PC-3 (cell line): Measurements from ENCODE around the gene NEAT1. TPM values are rescaled to one million over a fixed set of nuclear protein-coding genes. Genes with fewer than 3 reads are reported as not detected.

Source experiments
- ATAC-seq: fragments of 200-7000 bp; cut with Tn5 transposase; 2 replicates; pipeline ENCODE4 v1.9.1; 2020; ENCODE audit warnings: mild to moderate bottlenecking, moderate library complexity
- BruUV-seq: library from RNA; stranded (reverse); fragments of 400-500 nt; replicated peaks from 2 replicates; lab custom pipeline; 2021; lab: Mats Ljungman, UMichigan
- CTCF ChIA-PET: fragments of 300-600 bp; sonication (Branson Sonifier 250); formaldehyde crosslinking; loops from one replicate; lab custom pipeline; 2022; ENCODE audit warnings: antibody characterized with exemption; lab: Charles Lee
- POLR2A ChIA-PET: fragments of 300-600 bp; sonication (Branson Sonifier 250); formaldehyde crosslinking; loops from one replicate; lab custom pipeline; 2022; ENCODE audit warnings: antibody characterized with exemption; ENCODE audit not compliant: unreplicated experiment; lab: Charles Lee
- DNase-seq: peaks from one replicate; pipeline ENCODE4 v3.0.0-alpha.2; 2015
- H2AFZ ChIP-seq: fragments of 300-600 bp; sonication (generic); 2 replicates; pipeline ENCODE4 v1.6.0; 2016; ENCODE audit warnings: antibody characterized with exemption, low read length
- H3F3A ChIP-seq: fragments of 300-600 bp; sonication (generic); one replicate; pipeline ENCODE4 v1.6.0; 2017; ENCODE audit warnings: antibody characterized with exemption, low read length, control low read depth, mild to moderate bottlenecking; ENCODE audit not compliant: unreplicated experiment
- H3K27ac ChIP-seq: fragments of 300-600 bp; sonication (generic); 2 replicates; pipeline ENCODE4 v1.5.1; 2016; ENCODE audit warnings: mild to moderate bottlenecking, low read length
- H3K27me3 ChIP-seq: fragments of 300-600 bp; sonication (generic); 2 replicates; pipeline ENCODE4 v1.6.1; 2016; ENCODE audit warnings: low read length, mixed read lengths
- H3K36me3 ChIP-seq: fragments of 300-600 bp; sonication (generic); 2 replicates; pipeline ENCODE4 v1.6.1; 2016; ENCODE audit warnings: low read depth, mixed run types, low read length, mixed read lengths
- H3K4me1 ChIP-seq: fragments of 300-600 bp; sonication (generic); 2 replicates; pipeline ENCODE4 v1.5.1; 2016; ENCODE audit warnings: low read length; ENCODE audit not compliant: insufficient read depth
- H3K4me2 ChIP-seq: fragments of 300-600 bp; sonication (generic); 2 replicates; pipeline ENCODE4 v1.6.0; 2016; ENCODE audit warnings: low read length
- H3K4me3 ChIP-seq: fragments of 300-600 bp; sonication (generic); 2 replicates; pipeline ENCODE4 v1.5.1; 2016; ENCODE audit warnings: mild to moderate bottlenecking, low read length, mixed read lengths
- H3K79me2 ChIP-seq: fragments of 300-600 bp; sonication (generic); 2 replicates; pipeline ENCODE4 v1.6.1; 2017; ENCODE audit warnings: low read length, mixed read lengths
- H3K9ac ChIP-seq: fragments of 300-600 bp; sonication (generic); 2 replicates; pipeline ENCODE4 v1.6.0; 2016; ENCODE audit warnings: mild to moderate bottlenecking, low read length
- H3K9me2 ChIP-seq: fragments of 300-600 bp; sonication (generic); replicated peaks from 2 replicates; pipeline ENCODE4 v1.6.1; 2016; ENCODE audit warnings: mixed run types, low read length, mixed read lengths
- H3K9me3 ChIP-seq: fragments of 300-600 bp; sonication (generic); 2 replicates; pipeline ENCODE4 v1.6.1; 2016; ENCODE audit warnings: low read length, mixed read lengths
- H4K20me1 ChIP-seq: fragments of 300-600 bp; sonication (generic); 2 replicates; pipeline ENCODE4 v1.6.1; 2016; ENCODE audit warnings: low read length, mixed read lengths
- CTCF ChIP-seq: fragments of 300-600 bp; sonication (generic); conservative IDR thresholded peaks from 2 replicates; pipeline ENCODE4 v1.5.1; 2017; ENCODE audit warnings: antibody characterized with exemption, low read depth, mild to moderate bottlenecking, low read length
- EZH2 ChIP-seq: fragments of 300-600 bp; sonication (generic); IDR thresholded peaks from one replicate; pipeline ENCODE4 v1.6.1; 2017; ENCODE audit warnings: antibody characterized with exemption, mild to moderate bottlenecking, low read length; ENCODE audit not compliant: unreplicated experiment
- EZH2phosphoT487 ChIP-seq: fragments of 300-600 bp; sonication (generic); IDR thresholded peaks from 2 replicates; pipeline ENCODE4 v1.6.1; 2018; ENCODE audit warnings: mild to moderate bottlenecking, antibody characterized with exemption, low read length, borderline replicate concordance
- intact Hi-C: fragments of 100-400 bp; cut with micrococcal nuclease; formaldehyde crosslinking; loops from 2 replicates; pipeline ENCODE4 v1.9.0; 2023
- total RNA-seq: library from RNA; depleted of rRNA; stranded (reverse); fragments of >200 nt; gene quantifications from 2 replicates; pipeline ENCODE4 v1.2.3, GENCODE V29; 2014

The NEAT1 gene
- total RNA-seq, 1 experiment from 2014 or later, result 47.9 TPM

- TF ChIP-seq CTCF, result no peak
- TF ChIP-seq EZH2, result no peak
- TF ChIP-seq EZH2phosphoT487, result no peak; the same call in none of the 2 replicates
- DNase-seq (peak; percentile 98), ATAC-seq (peak; percentile 25)
- peak overlapping the region; percentile 41 for H3K4me3 ChIP-seq
- intact Hi-C loops, result no loop called here
- peaks cover 11% of the 10 kb centered on the region for H3K36me3 ChIP-seq
- H3F3A ChIP-seq, result peaks cover 15% of the 10 kb centered on the region
- H4K20me1 ChIP-seq, result peaks cover 12% of the 10 kb centered on the region
- H2AFZ ChIP-seq, result no peak overlapping the region
- H3K9me3 ChIP-seq, result no peaks in the 10 kb centered on the region
- POLR2A ChIA-PET, result interaction anchor here (0.6 to 1.9 kb wide), 3 partner anchors 48 to 86 kb away, joined by 3 to 5 read pairs (median 5); partner anchors contain the start of gene MALAT1
- CTCF ChIA-PET, result interaction anchor here (0.6 to 1.0 kb wide), 4 partner anchors 14 to 80 kb away, joined by 3 to 15 read pairs (median 4); partner anchors contain the start of gene MALAT1
- H3K27me3 ChIP-seq, result no peaks in the 10 kb centered on the region
- peaks cover 32% of the 10 kb centered on the region for H3K79me2 ChIP-seq
- peak overlapping the region; percentile 75 for H3K4me2 ChIP-seq
- H3K4me1 ChIP-seq, result peaks cover 53% of the 10 kb centered on the region
- BruUV-seq, result no TSS peak
- H3K9me2 ChIP-seq, result no peaks in the 10 kb centered on the region
- H3K9ac ChIP-seq, result peak overlapping the region; percentile 92
- peak overlapping the region; percentile 99 for H3K27ac ChIP-seq
Measured at GRCh38 chr11:65418681-65419459, 3.7 kb upstream of the NEAT1 start.

- CTCF ChIA-PET, result interaction anchor here (0.6 to 1.0 kb wide), 2 partner anchors 50 kb away, joined by 3 to 15 read pairs; no protein-coding TSS in a partner anchor
- H3K9me3 ChIP-seq, result no peaks in the 10 kb centered on the region
- DNase-seq (no peak), ATAC-seq (no peak)
- H3K79me2 ChIP-seq, result peaks cover 37% of the 10 kb centered on the region
- no peaks in the 10 kb centered on the region for H3K9me2 ChIP-seq
- TF ChIP-seq EZH2phosphoT487 (no peak), EZH2 (no peak), CTCF (no peak)
- H3K36me3 ChIP-seq, result peaks cover 16% of the 10 kb centered on the region
- peak overlapping the region; percentile 75 for H3K4me2 ChIP-seq
- peak overlapping the region; percentile 41 for H3K4me3 ChIP-seq
- POLR2A ChIA-PET, result interaction anchor here (0.6 to 1.9 kb wide), 6 partner anchors 10 to 87 kb away, joined by 3 to 5 read pairs (median 4); partner anchors contain the start of gene MALAT1
- H3K27ac ChIP-seq, result peak overlapping the region; percentile 99
- H3K9ac ChIP-seq, result peak overlapping the region; percentile 92
- H3F3A ChIP-seq, result peaks cover 20% of the 10 kb centered on the region
- H4K20me1 ChIP-seq, result peaks cover 17% of the 10 kb centered on the region
- intact Hi-C loops, result no loop called here
- H3K4me1 ChIP-seq, result peaks cover 53% of the 10 kb centered on the region
- no peaks in the 10 kb centered on the region for H3K27me3 ChIP-seq
- no TSS peak for BruUV-seq
- no peak overlapping the region for H2AFZ ChIP-seq
Measured at GRCh38 chr11:65419460-65419771, 3.2 kb upstream of the NEAT1 start.
